Spleen (tissue), 7 donors: ENCODE results near the gene YLPM1.

Experiments used
- POLR2A ChIP-seq, 3 donors: fragments of 450-650 bp; IDR thresholded peaks; one replicate each; pipeline ENCODE4 v1.5.1; 2017; ENCODE audit warnings: antibody characterized with exemption in 3 of 3, mild to moderate bottlenecking in 1 of 3
- TF ChIP-seq, protein P1 (sequence below), 11 experiments: fragments of 200-600 bp in 7 of 11; fragments of 450-650 bp in 4 of 11; sonication (generic) in 4 of 11; IDR thresholded peaks in 8 of 11; conservative IDR thresholded peaks in 3 of 11; 1 replicate in 7 of 11; 2 replicates in 4 of 11; pipeline versions ENCODE4 v1.4.0 to v1.8.0; 2016 to 2021; ENCODE audit warnings: antibody characterized with exemption in 11 of 11, inconsistent platforms in 4 of 11, mild to moderate bottlenecking in 1 of 11
- donor health status: DM: no; HTN: no; CAD: no; lungs with moderate emphysema.
- donor health status: DM: no; HTN: no; CAD: no.
- donor health status: DM: no; HTN: no; CAD: no.

DNA sequence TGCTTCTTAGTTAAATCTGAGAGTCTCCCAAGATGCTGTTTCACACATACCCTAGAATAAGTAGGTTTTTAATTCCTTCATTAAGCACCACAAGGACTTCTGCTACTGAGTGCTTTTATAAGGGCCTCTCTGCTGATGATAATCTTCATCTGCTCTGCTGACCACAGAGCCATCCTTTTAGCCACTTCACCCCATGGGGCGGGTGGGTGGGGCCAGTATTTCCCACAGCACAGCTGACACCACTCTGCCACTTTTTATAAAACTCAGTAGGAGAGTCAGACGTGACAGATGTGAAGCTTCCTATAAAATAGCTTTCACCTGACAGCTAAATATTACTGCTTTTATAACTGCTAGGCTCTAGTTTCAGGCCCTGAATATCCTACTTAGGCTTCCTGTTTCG, 29.9 kb upstream of the YLPM1 start:
- no peak for TF ChIP-seq POLR2A (IDR thresholded peaks at IDR 0.05)
- TF ChIP-seq, protein P1, sequence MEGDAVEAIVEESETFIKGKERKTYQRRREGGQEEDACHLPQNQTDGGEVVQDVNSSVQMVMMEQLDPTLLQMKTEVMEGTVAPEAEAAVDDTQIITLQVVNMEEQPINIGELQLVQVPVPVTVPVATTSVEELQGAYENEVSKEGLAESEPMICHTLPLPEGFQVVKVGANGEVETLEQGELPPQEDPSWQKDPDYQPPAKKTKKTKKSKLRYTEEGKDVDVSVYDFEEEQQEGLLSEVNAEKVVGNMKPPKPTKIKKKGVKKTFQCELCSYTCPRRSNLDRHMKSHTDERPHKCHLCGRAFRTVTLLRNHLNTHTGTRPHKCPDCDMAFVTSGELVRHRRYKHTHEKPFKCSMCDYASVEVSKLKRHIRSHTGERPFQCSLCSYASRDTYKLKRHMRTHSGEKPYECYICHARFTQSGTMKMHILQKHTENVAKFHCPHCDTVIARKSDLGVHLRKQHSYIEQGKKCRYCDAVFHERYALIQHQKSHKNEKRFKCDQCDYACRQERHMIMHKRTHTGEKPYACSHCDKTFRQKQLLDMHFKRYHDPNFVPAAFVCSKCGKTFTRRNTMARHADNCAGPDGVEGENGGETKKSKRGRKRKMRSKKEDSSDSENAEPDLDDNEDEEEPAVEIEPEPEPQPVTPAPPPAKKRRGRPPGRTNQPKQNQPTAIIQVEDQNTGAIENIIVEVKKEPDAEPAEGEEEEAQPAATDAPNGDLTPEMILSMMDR (IDR thresholded peaks at IDR 0.05 in 8 of 11, conservative IDR thresholded peaks at IDR 0.05 in 3 of 11), result no peak
